SU-DHL-6 (cell line): ENCODE measurements around the gene RAB40B.

Experiments used
- H2AFZ ChIP-seq: fragments of 200-600 bp; sonication (generic); 2 replicates; pipeline ENCODE4 v1.6.1; 2014; ENCODE audit warnings: low read depth, mild to moderate bottlenecking, moderate library complexity, mixed read lengths, antibody characterized with exemption, low read length; ENCODE audit not compliant: severe bottlenecking
- H3F3A ChIP-seq: fragments of 200-600 bp; shearing (Covaris generic); 2 replicates; pipeline ENCODE4 v1.6.0; 2016; ENCODE audit warnings: antibody characterized with exemption, mild to moderate bottlenecking; ENCODE audit not compliant: insufficient read depth
- H3K27ac ChIP-seq: fragments of 200-600 bp; sonication (generic); 2 replicates; pipeline ENCODE4 v1.5.1; 2016; ENCODE audit warnings: low read depth, mild to moderate bottlenecking, low read length, moderate library complexity, mixed read lengths
- H3K27me3 ChIP-seq: fragments of 200-600 bp; sonication (generic), shearing (Covaris generic); 2 replicates; pipeline ENCODE4 v1.6.0; 2014; ENCODE audit warnings: mild to moderate bottlenecking, low read length
- H3K36me3 ChIP-seq: fragments of 200-600 bp; sonication (generic); 2 replicates; pipeline ENCODE4 v1.6.1; 2014; ENCODE audit warnings: mild to moderate bottlenecking, low read length, mixed read lengths
- H3K4me2 ChIP-seq: fragments of 300-600, 200-600 bp; shearing (Covaris generic), sonication (generic); 2 replicates; pipeline ENCODE4 v1.6.0; 2014; ENCODE audit warnings: low read length, low read depth, mild to moderate bottlenecking; ENCODE audit not compliant: poor library complexity, severe bottlenecking
- H3K4me3 ChIP-seq: fragments of 200-600 bp; sonication (generic); 2 replicates; pipeline ENCODE4 v1.5.1; 2014; ENCODE audit warnings: antibody characterized with exemption, low read length, mild to moderate bottlenecking, mixed read lengths; ENCODE audit not compliant: insufficient read depth, poor library complexity, severe bottlenecking
- H3K79me2 ChIP-seq: fragments of 200-600 bp; sonication (generic); 2 replicates; pipeline ENCODE4 v1.6.1; 2014; ENCODE audit warnings: mild to moderate bottlenecking, low read length, moderate library complexity; ENCODE audit not compliant: insufficient read depth
- H3K9ac ChIP-seq: fragments of 200-600 bp; sonication (generic); 2 replicates; pipeline ENCODE4 v1.7.0; 2014; ENCODE audit warnings: mild to moderate bottlenecking, low read length
- H3K9me2 ChIP-seq: fragments of 200-600 bp; sonication (generic); replicated peaks from 2 replicates; pipeline ENCODE4 v1.6.1; 2014; ENCODE audit warnings: low read length; ENCODE audit not compliant: insufficient read depth
- H3K9me3 ChIP-seq: fragments of 200-600 bp; sonication (generic); 2 replicates; pipeline ENCODE4 v1.6.1; 2014; ENCODE audit warnings: low read length, mixed read lengths; ENCODE audit not compliant: insufficient read depth
- H4K20me1 ChIP-seq: fragments of 200-600 bp; sonication (generic); 2 replicates; pipeline ENCODE4 v1.6.1; 2014; ENCODE audit warnings: low read depth, mild to moderate bottlenecking, antibody characterized with exemption, low read length, moderate library complexity, mixed read lengths
- EZH2phosphoT487 ChIP-seq: fragments of 200-600 bp; sonication (generic), shearing (Covaris generic); conservative IDR thresholded peaks from 2 replicates; pipeline ENCODE4 v1.6.1; 2018; ENCODE audit warnings: mild to moderate bottlenecking, antibody characterized with exemption, low read length, moderate library complexity, mixed read lengths
- TF ChIP-seq, protein P1 (sequence below): fragments of 200-600 bp; sonication (generic); IDR thresholded peaks from one replicate; pipeline ENCODE4 v1.5.1; 2017; ENCODE audit warnings: antibody characterized with exemption, mild to moderate bottlenecking, low read length, moderate library complexity; ENCODE audit not compliant: insufficient read depth, poor library complexity, severe bottlenecking

RAB40B gene

DNA sequence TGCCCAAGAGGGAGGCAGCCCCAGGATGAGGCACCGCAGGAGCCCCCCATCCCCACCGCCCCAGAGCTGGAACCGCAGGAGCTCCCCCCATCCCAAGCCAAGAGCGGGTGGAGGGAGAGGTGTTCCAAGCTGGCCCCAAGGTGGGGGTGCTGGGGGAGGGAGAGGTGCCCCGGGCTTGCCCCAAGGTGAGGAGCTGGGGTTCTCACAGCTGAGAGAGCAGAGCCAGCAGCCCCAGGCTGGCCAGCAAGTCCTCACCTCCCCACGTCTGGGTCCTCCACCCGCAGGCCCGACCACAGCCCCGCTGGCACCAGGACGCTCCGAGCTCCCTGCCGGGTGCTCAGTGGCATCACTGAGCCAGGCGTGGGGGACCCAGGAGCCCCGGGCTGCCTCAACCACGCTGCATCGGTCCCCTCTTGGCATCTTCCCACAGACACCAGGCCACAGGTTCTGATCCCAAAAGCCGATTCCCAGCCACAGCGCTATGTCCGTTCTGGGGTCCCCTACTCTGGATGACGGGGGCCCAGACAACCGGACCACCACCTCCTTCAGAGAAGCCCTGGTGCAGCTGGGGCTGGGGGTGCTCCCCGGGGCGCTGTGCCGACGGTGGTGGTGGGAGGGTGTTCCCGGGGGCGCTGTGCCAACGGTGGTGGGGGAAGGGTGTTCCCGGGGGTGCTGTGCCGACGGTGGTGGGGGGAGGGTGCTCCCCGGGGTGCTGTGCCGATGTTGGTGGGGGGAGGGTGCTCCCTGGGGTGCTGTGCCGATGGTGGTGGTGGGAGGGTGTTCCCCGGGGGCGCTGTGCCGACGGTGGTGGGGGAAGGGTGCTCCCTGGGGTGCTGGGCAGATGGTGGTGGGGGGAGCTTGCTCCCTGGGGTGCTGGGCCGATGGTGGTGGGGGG is 34.9 kb downstream of the RAB40B start:
- Histone ChIP-seq H3K36me3 (no peaks in the 10 kb centered on the region), H3K4me2 (no peak overlapping the region), H4K20me1 (no peaks in the 10 kb centered on the region), H3K79me2 (no peaks in the 10 kb centered on the region), H3K4me3 (no peak overlapping the region), H3F3A (no peaks in the 10 kb centered on the region), H3K9me2 (no peaks in the 10 kb centered on the region), H3K9me3 (no peaks in the 10 kb centered on the region), H2AFZ (no peak overlapping the region), H3K27me3 (no peaks in the 10 kb centered on the region), H3K27ac (no peak overlapping the region), H3K9ac (no peak overlapping the region)
- TF ChIP-seq EZH2phosphoT487, result no peak
- TF ChIP-seq, protein P1, sequence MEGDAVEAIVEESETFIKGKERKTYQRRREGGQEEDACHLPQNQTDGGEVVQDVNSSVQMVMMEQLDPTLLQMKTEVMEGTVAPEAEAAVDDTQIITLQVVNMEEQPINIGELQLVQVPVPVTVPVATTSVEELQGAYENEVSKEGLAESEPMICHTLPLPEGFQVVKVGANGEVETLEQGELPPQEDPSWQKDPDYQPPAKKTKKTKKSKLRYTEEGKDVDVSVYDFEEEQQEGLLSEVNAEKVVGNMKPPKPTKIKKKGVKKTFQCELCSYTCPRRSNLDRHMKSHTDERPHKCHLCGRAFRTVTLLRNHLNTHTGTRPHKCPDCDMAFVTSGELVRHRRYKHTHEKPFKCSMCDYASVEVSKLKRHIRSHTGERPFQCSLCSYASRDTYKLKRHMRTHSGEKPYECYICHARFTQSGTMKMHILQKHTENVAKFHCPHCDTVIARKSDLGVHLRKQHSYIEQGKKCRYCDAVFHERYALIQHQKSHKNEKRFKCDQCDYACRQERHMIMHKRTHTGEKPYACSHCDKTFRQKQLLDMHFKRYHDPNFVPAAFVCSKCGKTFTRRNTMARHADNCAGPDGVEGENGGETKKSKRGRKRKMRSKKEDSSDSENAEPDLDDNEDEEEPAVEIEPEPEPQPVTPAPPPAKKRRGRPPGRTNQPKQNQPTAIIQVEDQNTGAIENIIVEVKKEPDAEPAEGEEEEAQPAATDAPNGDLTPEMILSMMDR, result no peak

DNA sequence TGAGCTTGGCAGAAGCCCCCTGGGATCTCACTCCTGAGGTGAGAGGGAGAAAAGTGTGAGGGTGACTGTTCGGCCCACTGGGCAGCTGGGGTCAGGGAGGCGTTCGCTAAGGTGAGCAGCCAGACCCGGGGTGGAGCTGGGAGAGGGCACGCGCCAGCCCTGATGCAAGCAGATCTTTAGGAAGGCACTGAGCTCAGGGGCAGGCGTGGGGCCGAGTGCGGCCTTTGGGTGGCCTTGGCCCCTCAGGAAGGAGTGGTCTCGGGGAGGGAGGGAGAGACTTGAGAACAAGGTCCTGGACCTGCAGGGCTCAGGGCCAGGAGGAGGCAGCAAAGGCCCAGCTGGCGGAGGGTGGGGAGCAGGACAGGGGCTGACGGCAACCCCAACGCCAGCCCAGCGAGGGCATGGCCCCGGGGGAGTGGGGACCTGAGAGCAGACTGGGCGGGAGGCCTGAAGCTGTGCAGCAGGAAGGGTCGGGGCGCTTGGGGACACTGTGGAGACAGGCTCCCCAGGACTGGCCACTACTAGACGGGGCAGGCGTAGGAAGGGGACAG is 35.7 kb downstream of the RAB40B start:
- H3K79me2 ChIP-seq, result no peaks in the 10 kb centered on the region
- no peak overlapping the region for H3K4me3 ChIP-seq
- no peaks in the 10 kb centered on the region for H3F3A ChIP-seq
- no peaks in the 10 kb centered on the region for H3K36me3 ChIP-seq
- no peaks in the 10 kb centered on the region for H3K9me3 ChIP-seq
- no peaks in the 10 kb centered on the region for H3K27me3 ChIP-seq
- H4K20me1 ChIP-seq, result no peaks in the 10 kb centered on the region
- H3K9me2 ChIP-seq, result no peaks in the 10 kb centered on the region
- H3K4me2 ChIP-seq, result no peak overlapping the region
- no peak overlapping the region for H3K27ac ChIP-seq
- no peak overlapping the region for H2AFZ ChIP-seq
- TF ChIP-seq EZH2phosphoT487, result no peak
- TF ChIP-seq, protein P1, result no peak
- H3K9ac ChIP-seq, result no peak overlapping the region

DNA sequence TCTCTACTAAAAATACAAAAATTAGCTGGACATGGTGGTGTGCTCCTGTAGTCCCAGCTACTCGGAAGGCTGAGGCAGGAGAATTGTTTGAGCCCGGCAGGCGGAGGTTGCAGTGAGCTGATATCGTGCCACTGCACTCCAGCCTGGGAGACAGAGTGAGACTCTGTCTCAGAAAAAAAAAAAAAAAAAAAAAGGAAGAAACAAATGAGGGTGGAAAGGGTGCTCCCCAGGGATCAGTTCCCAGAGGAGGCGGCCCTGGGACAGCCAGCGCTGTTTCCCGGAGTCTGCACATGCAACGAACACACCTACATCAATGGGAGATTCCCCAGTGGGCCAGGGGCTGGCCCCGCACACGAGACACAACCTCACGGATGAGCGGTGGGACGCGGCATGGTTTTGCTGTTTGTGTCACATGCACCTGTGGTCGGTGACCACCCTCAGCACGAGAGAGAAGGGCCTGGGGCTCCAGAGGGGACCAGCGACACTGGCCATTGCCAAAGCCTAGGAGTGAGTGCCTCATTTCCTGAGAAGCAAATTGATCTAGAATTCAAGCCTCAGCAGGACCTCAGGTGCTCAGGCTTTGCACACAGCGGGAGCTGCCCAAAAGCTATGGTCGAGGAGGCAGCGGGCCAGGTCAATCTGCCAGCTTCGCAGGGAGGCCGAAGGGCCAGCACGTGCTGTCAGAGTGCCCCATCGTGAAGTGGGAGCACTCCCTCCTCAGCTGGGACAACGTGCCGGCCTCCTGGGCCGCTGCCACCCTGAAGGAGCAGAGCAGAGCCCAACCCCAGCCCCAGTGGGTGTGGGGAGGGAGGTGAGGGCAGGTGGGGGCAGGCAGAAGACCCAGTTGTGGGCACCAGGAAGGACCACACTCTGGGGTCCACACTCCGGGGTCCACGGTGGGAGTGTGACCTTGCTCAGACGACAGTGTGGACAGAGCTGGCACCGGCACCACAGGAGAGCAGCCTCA is 36.5 kb downstream of the RAB40B start:
- Histone ChIP-seq H3K9ac (no peak overlapping the region), H3K9me3 (no peaks in the 10 kb centered on the region), H2AFZ (no peak overlapping the region), H3K79me2 (no peaks in the 10 kb centered on the region), H3K4me3 (no peak overlapping the region), H3K9me2 (no peaks in the 10 kb centered on the region), H3F3A (no peaks in the 10 kb centered on the region), H3K36me3 (no peaks in the 10 kb centered on the region), H4K20me1 (no peaks in the 10 kb centered on the region), H3K27ac (no peak overlapping the region), H3K4me2 (no peak overlapping the region), H3K27me3 (no peaks in the 10 kb centered on the region)
- TF ChIP-seq, protein P1, result no peak
- TF ChIP-seq EZH2phosphoT487, result no peak
